B cell (primary cell): ENCODE results near the gene ITPRIP. TPM values are rescaled to one million over a fixed set of nuclear protein-coding genes. Genes with fewer than 3 reads are reported as not detected.
A peak's percentile ranks its signal among the peaks of the same experiment; 100 is the strongest.

ENCODE experiments used
- ATAC-seq: fragments of 200-7000 bp; cut with Tn5 transposase; one replicate; pipeline ENCODE4 v1.10.0; 2021; ENCODE audit warnings: low read depth, mild to moderate bottlenecking, moderate number of reproducible peaks, moderate library complexity
- CTCF ChIA-PET: fragments of 350-600 bp; sonication (Branson Sonifier 250); formaldehyde crosslinking; loops from one replicate; lab custom pipeline; 2021; ENCODE audit warnings: antibody characterized with exemption, inconsistent platforms; lab: Charles Lee
- POLR2A ChIA-PET: fragments of 350-600 bp; sonication (Branson Sonifier 250); formaldehyde crosslinking; loops from one replicate; lab custom pipeline; 2021; ENCODE audit warnings: antibody characterized with exemption; lab: Charles Lee
- DNase-seq: peaks from one replicate; pipeline ENCODE4 v3.0.0; 2013
- H2AFZ ChIP-seq: 2 replicates; pipeline ENCODE4 v1.6.1; 2012; ENCODE audit warnings: mild to moderate bottlenecking, low read depth, low read length; ENCODE audit not compliant: insufficient read depth, poor library complexity, severe bottlenecking
- H3K27ac ChIP-seq, 2 donors: 1 replicate in 1 of 2; 2 replicates in 1 of 2; pipeline ENCODE4 v1.5.1; 2012 to 2013; ENCODE audit warnings: low read length in 2 of 2, mild to moderate bottlenecking in 2 of 2, moderate library complexity in 1 of 2
- H3K27me3 ChIP-seq, 4 experiments: fragments of 200-600 bp in 1 of 4; sonication (generic) in 1 of 4; replicated peaks in 1 of 4; 1 replicate in 2 of 4; 2 replicates in 2 of 4; pipeline versions ENCODE4 v1.6.1 to v1.7.0; 2013 to 2016; ENCODE audit warnings: low read length in 3 of 4, mild to moderate bottlenecking in 2 of 4, mixed read lengths in 1 of 4, moderate library complexity in 1 of 4; ENCODE audit not compliant: insufficient read depth in 4 of 4, control insufficient read depth in 3 of 4; ENCODE audit errors: control extremely low read depth in 1 of 4
- H3K36me3 ChIP-seq, 2 experiments: replicated peaks in 1 of 2; 1 replicate in 1 of 2; 2 replicates in 1 of 2; pipeline versions ENCODE4 v1.6.1 to v1.7.1; 2013; ENCODE audit warnings: low read length in 1 of 2; ENCODE audit not compliant: insufficient read depth in 2 of 2, control insufficient read depth in 1 of 2; ENCODE audit errors: control extremely low read depth in 1 of 2, extremely low read depth in 1 of 2
- H3K4me1 ChIP-seq, 2 donors: fragments of 200-600 bp in 1 of 2; sonication (generic) in 1 of 2; 1 replicate in 1 of 2; 2 replicates in 1 of 2; pipeline versions ENCODE4 v1.5.1 to v1.6.1; 2013 to 2017; ENCODE audit warnings: low read length in 2 of 2; ENCODE audit not compliant: control insufficient read depth in 2 of 2, insufficient read depth in 2 of 2
- H3K4me2 ChIP-seq: replicated peaks from 2 replicates; pipeline ENCODE3; 2012; ENCODE audit warnings: mild to moderate bottlenecking, low read depth, low read length; ENCODE audit not compliant: poor library complexity, severe bottlenecking
- H3K4me3 ChIP-seq, 5 experiments: fragments of 200-600 bp in 1 of 5; sonication (generic) in 1 of 5; 1 replicate in 3 of 5; 2 replicates in 2 of 5; pipeline versions ENCODE4 v1.5.1 to v1.7.0; 2011 to 2016; ENCODE audit warnings: low read length in 4 of 5, mild to moderate bottlenecking in 4 of 5, low read depth in 2 of 5, control low read depth in 1 of 5, moderate library complexity in 1 of 5; ENCODE audit not compliant: insufficient read depth in 1 of 5; ENCODE audit errors: control extremely low read depth in 1 of 5, extremely low read depth in 1 of 5
- H3K79me2 ChIP-seq: fragments of 200-600 bp; sonication (generic); one replicate; pipeline ENCODE4 v1.6.0; 2016; ENCODE audit warnings: low read length; ENCODE audit not compliant: control insufficient read depth, insufficient read depth
- H3K9ac ChIP-seq: fragments of 200-600 bp; sonication (generic); 2 replicates; pipeline ENCODE4 v1.6.1; 2017; ENCODE audit warnings: mild to moderate bottlenecking, low read length, moderate library complexity
- H3K9me3 ChIP-seq, 3 donors: one replicate each; pipeline versions ENCODE4 v1.6.1 to v1.7.1; 2013; ENCODE audit warnings: low read length in 2 of 3; ENCODE audit not compliant: control insufficient read depth in 2 of 3, insufficient read depth in 1 of 3; ENCODE audit errors: control extremely low read depth in 1 of 3
- H4K20me1 ChIP-seq: 2 replicates; pipeline ENCODE4 v1.6.0; 2012; ENCODE audit warnings: mild to moderate bottlenecking, low read length; ENCODE audit not compliant: insufficient read depth, control insufficient read depth, poor library complexity, severe bottlenecking
- H3K27ac Mint-ChIP-seq: one replicate; pipeline ENCODE4 v1.8.0; 2021; ENCODE audit warnings: mixed read lengths
- H3K27me3 Mint-ChIP-seq: one replicate; pipeline ENCODE4 v1.8.0; 2021; ENCODE audit warnings: mixed read lengths
- H3K4me1 Mint-ChIP-seq: one replicate; pipeline ENCODE4 v1.8.0; 2021; ENCODE audit warnings: mixed read lengths
- H3K4me3 Mint-ChIP-seq: one replicate; pipeline ENCODE4 v1.8.0; 2021; ENCODE audit warnings: mixed read lengths
- H3K9me3 Mint-ChIP-seq: one replicate; pipeline ENCODE4 v1.8.0; 2022; ENCODE audit warnings: mixed read lengths; ENCODE audit not compliant: insufficient read depth
- EZH2 ChIP-seq: IDR thresholded peaks from 2 replicates; pipeline ENCODE4 v1.6.1; 2012; ENCODE audit warnings: borderline replicate concordance, low read depth, mild to moderate bottlenecking, moderate library complexity, low read length; ENCODE audit not compliant: insufficient read depth, poor library complexity, severe bottlenecking
- WGBS: methylation state at CpG from one replicate; pipeline ENCODE4 v1.1.5; 2013; ENCODE audit warnings: missing lambda C conversion rate; ENCODE audit not compliant: insufficient coverage; 5-methylcytosine and 5-hydroxymethylcytosine counted together
- intact Hi-C: fragments of 100-400 bp; cut with micrococcal nuclease; formaldehyde crosslinking; loops from one replicate; pipeline ENCODE4 v1.10.0; 2022
- polyA plus RNA-seq: library from polyadenylated mRNA; depleted of rRNA; stranded (reverse); fragments of >200 nt; gene quantifications from 2 replicates; pipeline ENCODE4 v1.2.3, GENCODE V29; 2012
- total RNA-seq, 2 donors: library from RNA; stranded (reverse); fragments of 120-200 nt in 1 of 2; gene quantifications; 1 replicate in 1 of 2; 2 replicates in 1 of 2; pipeline versions ENCODE4 v1.2.3 to v1.2.4, GENCODE V29; 2013 to 2022
- TF ChIP-seq, protein P1 (sequence below): fragments of 200-600 bp; IDR thresholded peaks from one replicate; pipeline ENCODE4 v1.8.0; 2022; ENCODE audit warnings: antibody characterized with exemption, mild to moderate bottlenecking

ITPRIP gene
- total and polyA plus RNA-seq, 2 donors (not counting 1 experiment from before 2014, with no cell fraction given): 22.5 to 28.5 TPM

DNA sequence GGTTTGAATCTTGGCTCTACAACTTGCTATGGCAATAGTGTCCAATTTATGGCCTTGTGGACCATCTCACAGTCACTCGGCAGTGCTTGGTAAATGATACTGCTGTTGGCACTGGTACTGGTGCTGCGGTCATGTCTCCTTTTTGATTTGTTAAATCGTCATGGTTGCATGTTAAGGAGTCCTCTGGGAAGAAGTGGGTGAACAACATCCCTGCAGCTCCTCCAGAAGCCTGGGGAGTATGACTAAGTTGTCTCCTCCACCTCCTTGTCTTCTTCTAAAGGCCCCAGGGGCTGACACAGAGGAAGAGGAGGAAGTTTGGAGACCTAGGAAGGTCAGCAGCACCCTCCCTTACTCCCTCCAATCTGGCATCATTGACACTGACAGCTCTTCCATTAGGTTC, 8.5 kb downstream of the ITPRIP start:
- intact Hi-C loops: loop anchor here (1.0 kb wide), 1 partner anchor 8 kb away; no protein-coding TSS in a partner anchor
- no peaks in the 10 kb centered on the region for H3K9me3 ChIP-seq
- peak overlapping the region; percentile 45 to 58 for H3K27ac ChIP-seq
- CTCF ChIA-PET: interaction anchor here (0.8 to 7.8 kb wide), 4 partner anchors 8 to 38 kb away, joined by 3 to 47 read pairs (median 26); partner anchors contain the start of gene ITPRIP
- H3K79me2 ChIP-seq: peaks cover 100% of the 10 kb centered on the region
- H2AFZ ChIP-seq: no peak overlapping the region
- peak overlapping the region in 1 of 5 experiments; percentile 5 for H3K4me3 ChIP-seq
- ATAC-seq (no peak), DNase-seq (no peak)
- POLR2A ChIA-PET: interaction anchor here (1.1 to 2.1 kb wide), 3 partner anchors 8 to 22 kb away, joined by 3 to 15 read pairs (median 3); partner anchors contain the start of gene ITPRIP
- Mint-ChIP-seq H3K4me3 (peak overlapping the region; percentile 5), H3K9me3 (no peaks in the 10 kb centered on the region), H3K27ac (peak overlapping the region; percentile 89), H3K27me3 (no peaks in the 10 kb centered on the region), H3K4me1 (peaks cover 97% of the 10 kb centered on the region)
- peaks cover 74 to 92% of the 10 kb centered on the region in 2 donors for H3K4me1 ChIP-seq
- peaks cover 100% of the 10 kb centered on the region for H4K20me1 ChIP-seq
- H3K9ac ChIP-seq: peak overlapping the region; percentile 24
- no peak for TF ChIP-seq EZH2
- TF ChIP-seq, protein P1, sequence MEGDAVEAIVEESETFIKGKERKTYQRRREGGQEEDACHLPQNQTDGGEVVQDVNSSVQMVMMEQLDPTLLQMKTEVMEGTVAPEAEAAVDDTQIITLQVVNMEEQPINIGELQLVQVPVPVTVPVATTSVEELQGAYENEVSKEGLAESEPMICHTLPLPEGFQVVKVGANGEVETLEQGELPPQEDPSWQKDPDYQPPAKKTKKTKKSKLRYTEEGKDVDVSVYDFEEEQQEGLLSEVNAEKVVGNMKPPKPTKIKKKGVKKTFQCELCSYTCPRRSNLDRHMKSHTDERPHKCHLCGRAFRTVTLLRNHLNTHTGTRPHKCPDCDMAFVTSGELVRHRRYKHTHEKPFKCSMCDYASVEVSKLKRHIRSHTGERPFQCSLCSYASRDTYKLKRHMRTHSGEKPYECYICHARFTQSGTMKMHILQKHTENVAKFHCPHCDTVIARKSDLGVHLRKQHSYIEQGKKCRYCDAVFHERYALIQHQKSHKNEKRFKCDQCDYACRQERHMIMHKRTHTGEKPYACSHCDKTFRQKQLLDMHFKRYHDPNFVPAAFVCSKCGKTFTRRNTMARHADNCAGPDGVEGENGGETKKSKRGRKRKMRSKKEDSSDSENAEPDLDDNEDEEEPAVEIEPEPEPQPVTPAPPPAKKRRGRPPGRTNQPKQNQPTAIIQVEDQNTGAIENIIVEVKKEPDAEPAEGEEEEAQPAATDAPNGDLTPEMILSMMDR: no peak
- H3K36me3 ChIP-seq: peaks cover 0 to 22% of the 10 kb centered on the region in 2 experiments
- WGBS: 83% methylated on average over 3 of the region's 3 CpGs
- H3K27me3 ChIP-seq: no peaks in the 10 kb centered on the region
- peak overlapping the region; percentile 72 for H3K4me2 ChIP-seq
